ENCODE results near the gene GAMT. TPM values are rescaled to one million over a fixed set of nuclear protein-coding genes. Genes with fewer than 3 reads are reported as not detected.

The GAMT gene
- total and polyA plus RNA-seq, 2 donors (not counting 3 experiments of a cell fraction or from before 2014, with no cell fraction given) = 22.1 to 36.9 TPM

- no peaks in the 10 kb centered on the region for H3K9me3 ChIP-seq (replicated peaks; ENCODE audit: control insufficient read depth, insufficient read depth, low read length)
- H3K4me1 ChIP-seq (ENCODE audit: control insufficient read depth, extremely low read depth, insufficient read depth, low read length) = no peaks in the 10 kb centered on the region
- CTCF ChIA-PET = no interaction called here
- no peaks in the 10 kb centered on the region for H3K79me2 ChIP-seq (ENCODE audit: control insufficient read depth, insufficient read depth, low read length)
- no peak for TF ChIP-seq CTCF (IDR thresholded peaks at IDR 0.05; ENCODE audit: extremely low read depth in 1 of 2, insufficient read depth in 1 of 2, low read depth in 1 of 2, low read length in 2 of 2)
- TF ChIP-seq POLR2AphosphoS5 (IDR thresholded peaks at IDR 0.05; ENCODE audit: insufficient read depth, low read depth, low read length) = no peak
- TF ChIP-seq MYC (IDR thresholded peaks at IDR 0.05; ENCODE audit: low read depth, low read length) = no peak
- no peak for TF ChIP-seq EZH2 (IDR thresholded peaks at IDR 0.05; ENCODE audit: borderline replicate concordance, low read depth, low read length, severe bottlenecking)
- DNase-seq (ENCODE audit: low read depth, low spot score) (no peak), FAIRE-seq (no peak)
- intact Hi-C loops (cut with micrococcal nuclease) = no loop called here
- H3K27me3 ChIP-seq (ENCODE audit: control insufficient read depth in 2 of 2, insufficient read depth in 2 of 2, low read length in 2 of 2) = no peaks in the 10 kb centered on the region
- H2AFZ ChIP-seq (ENCODE audit: low read depth, low read length) = no peak overlapping the region
- peaks cover 3 to 18% of the 10 kb centered on the region in 2 experiments for H3K36me3 ChIP-seq (ENCODE audit: control insufficient read depth in 2 of 2, extremely low read depth in 1 of 2, insufficient read depth in 2 of 2, low read length in 2 of 2)
- no peak overlapping the region for H3K4me3 ChIP-seq (replicated peaks in 1 of 3; ENCODE audit: insufficient read depth in 1 of 3, low read depth in 1 of 3, low read length in 3 of 3)
- no peaks in the 10 kb centered on the region for H4K20me1 ChIP-seq (replicated peaks; ENCODE audit: control insufficient read depth, extremely low read depth, insufficient read depth, low read length)
- H3K9me1 ChIP-seq (replicated peaks; ENCODE audit: control insufficient read depth, extremely low read depth, insufficient read depth, low read length) = no peaks in the 10 kb centered on the region
- dilution Hi-C loops (cut with MboI; ENCODE audit: extremely low pct_ligation_motif_present, low sequenced_read_pairs) = no loop called here
- no peak overlapping the region for H3K9ac ChIP-seq (replicated peaks; ENCODE audit: extremely low read depth, insufficient read depth, low read length)
- H3K27ac ChIP-seq (ENCODE audit: insufficient read depth, low read depth, low read length) = no peak overlapping the region
- no TSS peak for BruUV-seq (replicated peaks)
- H3K4me2 ChIP-seq (ENCODE audit: insufficient read depth, low read length) = no peak overlapping the region
- POLR2A ChIA-PET = no interaction called here
Measured at GRCh38 chr19:1393841-1394240, 7.5 kb downstream of the GAMT start.

DNA sequence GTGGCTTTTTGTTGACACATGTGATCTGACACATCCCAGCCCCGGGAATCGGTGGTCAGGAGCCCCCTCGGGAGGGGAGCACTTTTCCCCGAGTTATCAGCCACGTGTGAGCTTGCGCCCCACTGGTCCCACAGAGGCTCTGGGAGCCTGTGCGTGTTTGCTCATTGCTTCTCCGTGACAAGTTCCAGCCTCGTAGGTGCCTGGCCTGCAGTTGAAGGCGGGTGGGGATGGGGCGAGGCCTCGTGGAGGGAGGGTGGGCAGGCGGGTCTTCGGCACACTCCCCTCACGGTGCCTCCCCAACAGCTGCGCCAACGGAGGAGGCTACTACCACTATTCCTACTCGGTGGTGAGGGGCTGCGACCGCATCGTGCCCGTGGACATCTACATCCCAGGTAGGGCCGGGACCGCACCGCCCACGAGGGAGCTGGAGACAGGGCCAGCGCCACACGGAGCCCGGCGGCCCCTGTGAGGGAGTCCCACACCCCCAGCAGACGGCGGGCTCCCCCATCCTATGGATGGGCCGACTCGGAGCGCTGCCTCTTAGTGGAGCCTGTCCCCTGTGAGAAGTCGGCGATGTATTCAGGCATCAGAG lies 8.3 kb downstream of the GAMT start:
- no peaks in the 10 kb centered on the region for H3K9me1 ChIP-seq (replicated peaks; ENCODE audit: control insufficient read depth, extremely low read depth, insufficient read depth, low read length)
- no peak overlapping the region for H3K27ac ChIP-seq (ENCODE audit: insufficient read depth, low read depth, low read length)
- H3K4me1 ChIP-seq (ENCODE audit: control insufficient read depth, extremely low read depth, insufficient read depth, low read length) = no peaks in the 10 kb centered on the region
- peaks cover 3 to 25% of the 10 kb centered on the region in 2 experiments for H3K36me3 ChIP-seq (ENCODE audit: control insufficient read depth in 2 of 2, extremely low read depth in 1 of 2, insufficient read depth in 2 of 2, low read length in 2 of 2)
- POLR2A ChIA-PET = no interaction called here
- dilution Hi-C loops (cut with MboI; ENCODE audit: extremely low pct_ligation_motif_present, low sequenced_read_pairs) (no loop called here), intact Hi-C loops (cut with micrococcal nuclease) (no loop called here)
- no peaks in the 10 kb centered on the region for H3K9me3 ChIP-seq (replicated peaks; ENCODE audit: control insufficient read depth, insufficient read depth, low read length)
- no peak overlapping the region for H2AFZ ChIP-seq (ENCODE audit: low read depth, low read length)
- CTCF ChIA-PET = no interaction called here
- H3K27me3 ChIP-seq (ENCODE audit: control insufficient read depth in 2 of 2, insufficient read depth in 2 of 2, low read length in 2 of 2) = no peaks in the 10 kb centered on the region
- FAIRE-seq (no peak), DNase-seq (ENCODE audit: low read depth, low spot score) (no peak)
- H3K4me3 ChIP-seq (replicated peaks in 1 of 3; ENCODE audit: insufficient read depth in 1 of 3, low read depth in 1 of 3, low read length in 3 of 3) = no peak overlapping the region
- TF ChIP-seq CTCF (IDR thresholded peaks at IDR 0.05; ENCODE audit: extremely low read depth in 1 of 2, insufficient read depth in 1 of 2, low read depth in 1 of 2, low read length in 2 of 2) = no peak
- TF ChIP-seq MYC (IDR thresholded peaks at IDR 0.05; ENCODE audit: low read depth, low read length) = no peak
- no peak for TF ChIP-seq POLR2AphosphoS5 (IDR thresholded peaks at IDR 0.05; ENCODE audit: insufficient read depth, low read depth, low read length)
- no peak for TF ChIP-seq EZH2 (IDR thresholded peaks at IDR 0.05; ENCODE audit: borderline replicate concordance, low read depth, low read length, severe bottlenecking)
- TF ChIP-seq MAX (IDR thresholded peaks at IDR 0.05; ENCODE audit: insufficient read depth, insufficient read length) = no peak
- no peaks in the 10 kb centered on the region for H4K20me1 ChIP-seq (replicated peaks; ENCODE audit: control insufficient read depth, extremely low read depth, insufficient read depth, low read length)
- H3K4me2 ChIP-seq (ENCODE audit: insufficient read depth, low read length) = no peak overlapping the region
- H3K79me2 ChIP-seq (ENCODE audit: control insufficient read depth, insufficient read depth, low read length) = no peaks in the 10 kb centered on the region
- H3K9ac ChIP-seq (replicated peaks; ENCODE audit: extremely low read depth, insufficient read depth, low read length) = no peak overlapping the region
- no TSS peak for BruUV-seq (replicated peaks)
